Skeletal muscle tissue (tissue), 4 donors: ENCODE data around the gene CHCHD1. TPM values are rescaled to one million over a fixed set of nuclear protein-coding genes. Genes with fewer than 3 reads are reported as not detected.

Source experiments
- H3K27ac ChIP-seq: one replicate; pipeline ENCODE4 v1.7.0; 2013; ENCODE audit warnings: mild to moderate bottlenecking, low read depth, low read length, inconsistent platforms
- H3K27me3 ChIP-seq, 3 donors: one replicate each; pipeline ENCODE4 v1.7.0; 2013; ENCODE audit warnings: low read length in 3 of 3; ENCODE audit not compliant: control insufficient read depth in 3 of 3, insufficient read depth in 3 of 3
- H3K36me3 ChIP-seq, 3 donors: one replicate each; pipeline ENCODE4 v1.7.0; 2013; ENCODE audit warnings: low read length in 3 of 3; ENCODE audit not compliant: control insufficient read depth in 3 of 3, insufficient read depth in 3 of 3
- H3K4me1 ChIP-seq, 3 donors: one replicate each; pipeline ENCODE4 v1.7.0; 2013; ENCODE audit warnings: low read length in 3 of 3, mild to moderate bottlenecking in 3 of 3; ENCODE audit not compliant: control insufficient read depth in 3 of 3, insufficient read depth in 3 of 3
- H3K4me3 ChIP-seq, 3 donors: one replicate each; pipeline ENCODE4 v1.7.0; 2013; ENCODE audit warnings: low read length in 3 of 3
- H3K9ac ChIP-seq, 3 donors: one replicate each; pipeline ENCODE4 v1.7.0; 2013; ENCODE audit warnings: low read length in 3 of 3, mild to moderate bottlenecking in 3 of 3, moderate library complexity in 2 of 3, low read depth in 1 of 3
- H3K9me3 ChIP-seq, 3 donors: one replicate each; pipeline ENCODE4 v1.7.0; 2013; ENCODE audit warnings: low read length in 3 of 3; ENCODE audit not compliant: control insufficient read depth in 3 of 3
- total RNA-seq: library from RNA; depleted of rRNA; stranded (reverse); fragments of >200 nt; gene quantifications from one replicate; pipeline ENCODE4 v1.2.3, GENCODE V29; 2014
- donor health status: Osteomylitis.

CHCHD1 gene
- total RNA-seq, 1 donor from 2014 or later: 17.7 TPM

DNA sequence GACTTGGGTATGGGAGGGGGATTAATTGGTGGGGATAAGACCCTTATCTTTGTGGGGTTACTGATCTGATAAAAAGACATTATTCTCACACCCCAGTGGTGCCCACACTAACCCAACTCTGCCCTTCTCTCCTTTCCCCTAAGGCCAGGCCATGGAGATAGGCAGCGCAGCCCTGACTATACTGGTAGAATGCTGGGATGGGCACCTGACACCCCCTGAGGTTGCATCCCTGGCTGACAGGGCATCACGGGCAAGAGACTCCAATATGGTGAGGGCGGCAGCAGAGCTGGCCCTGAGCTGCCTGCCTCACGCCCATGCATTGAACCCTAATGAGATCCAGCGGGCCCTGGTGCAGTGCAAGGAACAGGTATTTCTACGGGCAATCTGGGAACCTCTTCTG, 16.2 kb downstream of the CHCHD1 start:
- no peaks in the 10 kb centered on the region for H3K27me3 ChIP-seq
- no peaks in the 10 kb centered on the region for H3K4me1 ChIP-seq
- no peak overlapping the region for H3K27ac ChIP-seq
- H3K36me3 ChIP-seq: peaks cover 81 to 89% (median 85%) of the 10 kb centered on the region in 3 donors
- no peak overlapping the region for H3K9ac ChIP-seq
- H3K4me3 ChIP-seq: no peak overlapping the region
- H3K9me3 ChIP-seq: no peaks in the 10 kb centered on the region

DNA sequence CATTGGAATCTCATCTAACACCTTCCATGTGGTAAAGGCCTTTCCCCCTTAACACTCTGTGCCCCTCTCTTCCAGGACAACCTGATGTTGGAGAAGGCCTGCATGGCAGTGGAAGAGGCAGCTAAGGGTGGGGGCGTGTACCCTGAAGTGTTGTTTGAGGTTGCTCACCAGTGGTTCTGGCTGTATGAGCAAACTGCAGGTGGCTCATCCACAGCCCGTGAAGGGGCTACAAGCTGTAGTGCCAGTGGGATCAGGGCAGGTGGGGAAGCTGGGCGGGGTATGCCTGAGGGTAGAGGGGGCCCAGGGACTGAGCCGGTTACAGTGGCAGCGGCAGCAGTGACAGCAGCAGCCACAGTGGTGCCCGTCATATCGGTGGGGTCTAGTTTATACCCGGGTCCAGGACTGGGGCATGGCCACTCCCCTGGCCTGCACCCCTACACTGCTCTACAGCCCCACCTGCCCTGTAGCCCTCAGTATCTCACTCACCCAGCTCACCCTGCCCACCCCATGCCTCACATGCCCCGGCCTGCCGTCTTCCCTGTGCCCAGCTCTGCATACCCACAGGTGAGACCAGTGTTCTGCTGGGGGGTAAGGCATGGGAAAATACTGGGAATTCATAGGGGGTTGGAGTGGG, 17.2 kb downstream of the CHCHD1 start:
- Histone ChIP-seq H3K27ac (no peak overlapping the region), H3K9ac (no peak overlapping the region), H3K9me3 (no peaks in the 10 kb centered on the region), H3K4me1 (peaks cover 0 to 2% (median 0%) of the 10 kb centered on the region in 3 donors), H3K27me3 (no peaks in the 10 kb centered on the region), H3K4me3 (no peak overlapping the region), H3K36me3 (peaks cover 82 to 89% (median 86%) of the 10 kb centered on the region in 3 donors)

DNA sequence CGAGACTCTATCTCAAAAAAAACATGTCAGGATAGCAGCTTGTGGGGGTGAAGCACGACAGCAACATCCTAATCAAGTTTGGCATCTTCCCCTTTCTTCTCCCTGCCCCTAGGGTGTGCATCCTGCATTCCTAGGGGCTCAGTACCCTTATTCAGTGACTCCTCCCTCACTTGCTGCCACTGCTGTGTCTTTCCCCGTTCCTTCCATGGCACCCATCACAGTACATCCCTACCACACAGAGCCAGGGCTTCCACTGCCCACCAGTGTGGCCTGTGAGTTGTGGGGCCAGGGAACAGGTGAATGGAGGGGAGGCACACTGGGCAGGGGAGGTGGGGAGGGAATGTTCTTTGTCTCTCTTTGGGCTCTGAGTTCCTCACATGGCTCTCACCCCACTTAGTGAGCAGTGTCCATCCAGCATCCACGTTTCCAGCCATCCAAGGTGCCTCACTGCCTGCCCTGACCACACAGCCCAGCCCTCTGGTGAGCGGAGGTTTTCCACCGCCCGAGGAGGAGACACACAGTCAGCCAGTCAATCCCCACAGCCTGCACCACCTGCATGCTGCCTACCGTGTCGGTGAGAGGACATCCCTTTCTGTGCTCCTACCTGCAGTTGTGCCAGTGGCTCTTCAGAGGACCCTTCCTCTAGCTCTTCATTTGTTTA, 18.2 kb downstream of the CHCHD1 start:
- Histone ChIP-seq H3K27ac (no peak overlapping the region), H3K9ac (no peak overlapping the region), H3K27me3 (no peaks in the 10 kb centered on the region), H3K9me3 (no peaks in the 10 kb centered on the region), H3K36me3 (peaks cover 80 to 83% (median 81%) of the 10 kb centered on the region in 3 donors), H3K4me1 (peaks cover 0 to 2% (median 0%) of the 10 kb centered on the region in 3 donors), H3K4me3 (no peak overlapping the region)

DNA sequence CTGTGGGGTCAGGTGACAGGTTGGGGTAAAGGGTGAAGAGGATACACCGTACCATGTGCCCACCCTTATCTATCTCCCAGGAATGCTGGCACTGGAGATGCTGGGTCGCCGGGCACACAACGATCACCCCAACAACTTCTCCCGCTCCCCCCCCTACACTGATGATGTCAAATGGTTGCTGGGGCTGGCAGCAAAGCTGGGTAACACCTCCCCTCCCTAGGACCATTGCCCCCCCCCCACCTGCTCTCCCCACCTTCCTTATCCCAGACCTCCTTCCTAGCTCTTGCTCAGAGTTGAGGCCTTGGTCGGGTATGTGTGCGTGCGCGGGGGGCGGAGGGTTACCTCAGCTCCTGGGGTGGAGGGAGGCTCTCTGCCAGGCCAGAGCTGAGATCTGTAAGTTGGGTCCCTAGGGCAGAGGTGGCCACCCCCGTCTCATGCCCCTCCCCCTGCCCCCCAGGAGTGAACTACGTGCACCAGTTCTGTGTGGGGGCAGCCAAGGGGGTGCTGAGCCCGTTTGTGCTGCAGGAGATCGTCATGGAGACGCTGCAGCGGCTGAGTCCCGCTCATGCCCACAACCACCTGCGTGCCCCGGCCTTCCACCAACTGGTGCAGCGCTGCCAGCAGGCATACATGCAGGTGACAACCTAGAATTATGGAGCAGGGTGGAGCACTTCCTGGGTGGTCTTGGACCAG, 18.9 kb downstream of the CHCHD1 start:
- no peaks in the 10 kb centered on the region for H3K27me3 ChIP-seq

DNA sequence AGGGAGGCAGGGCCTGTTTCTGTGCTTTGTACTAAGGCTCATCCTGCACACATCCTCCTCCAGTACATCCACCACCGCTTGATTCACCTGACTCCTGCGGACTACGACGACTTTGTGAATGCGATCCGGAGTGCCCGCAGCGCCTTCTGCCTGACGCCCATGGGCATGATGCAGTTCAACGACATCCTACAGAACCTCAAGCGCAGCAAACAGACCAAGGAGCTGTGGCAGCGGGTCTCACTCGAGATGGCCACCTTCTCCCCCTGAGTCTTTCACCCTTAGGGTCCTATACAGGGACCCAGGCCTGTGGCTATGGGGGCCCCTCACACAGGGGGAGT, 19.4 kb downstream of the CHCHD1 start:
- Histone ChIP-seq H3K4me1 (peaks cover 0 to 2% (median 0%) of the 10 kb centered on the region in 3 donors), H3K27me3 (no peaks in the 10 kb centered on the region), H3K36me3 (peaks cover 81 to 86% (median 85%) of the 10 kb centered on the region in 3 donors), H3K27ac (no peak overlapping the region), H3K9me3 (no peaks in the 10 kb centered on the region), H3K4me3 (no peak overlapping the region), H3K9ac (no peak overlapping the region)

More for the DNA sequence above, 18.9 kb downstream of the CHCHD1 start:
- H3K9me3 ChIP-seq: no peaks in the 10 kb centered on the region
- peaks cover 0 to 2% (median 0%) of the 10 kb centered on the region in 3 donors for H3K4me1 ChIP-seq
- no peak overlapping the region for H3K9ac ChIP-seq
- no peak overlapping the region for H3K27ac ChIP-seq
- H3K36me3 ChIP-seq: peaks cover 80 to 82% (median 81%) of the 10 kb centered on the region in 3 donors
- no peak overlapping the region for H3K4me3 ChIP-seq

DNA sequence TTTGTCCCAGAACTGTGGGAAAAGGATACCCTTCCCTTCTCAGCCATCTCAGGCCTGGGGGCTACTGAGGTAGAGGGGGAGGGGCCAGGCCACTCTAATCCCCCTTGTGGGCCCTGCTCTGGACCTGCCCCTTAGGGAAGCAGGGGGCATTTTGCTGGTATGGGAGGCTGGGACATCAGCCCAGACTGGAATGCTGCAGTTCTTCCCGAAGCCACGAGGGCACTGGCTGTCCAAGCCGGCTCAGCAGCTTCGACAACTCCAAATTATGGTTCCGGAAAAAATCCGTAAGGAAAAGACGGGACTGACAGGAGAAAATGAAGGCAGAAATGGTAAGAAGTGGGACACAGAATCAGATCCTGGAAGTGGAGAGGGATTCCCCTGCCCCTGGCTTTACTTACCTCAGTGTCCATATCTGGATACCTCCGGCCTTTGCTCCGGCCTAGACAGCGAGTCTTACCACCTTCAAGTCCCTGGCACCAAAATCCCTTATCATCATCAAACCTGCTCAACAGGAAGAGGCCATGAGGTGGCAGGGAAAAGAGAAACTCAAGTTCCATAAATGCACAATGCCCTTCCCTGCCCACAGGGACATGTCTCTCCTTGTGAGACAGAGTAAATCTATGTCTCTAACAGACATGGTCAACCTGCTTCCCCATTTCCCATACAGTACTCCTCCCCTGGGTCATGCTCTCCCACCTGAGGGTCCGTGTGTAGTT, 20.6 kb downstream of the CHCHD1 start:
- H3K27me3 ChIP-seq: no peaks in the 10 kb centered on the region
- H3K4me1 ChIP-seq: peaks cover 0 to 5% (median 2%) of the 10 kb centered on the region in 3 donors
- H3K27ac ChIP-seq: no peak overlapping the region
- no peak overlapping the region for H3K9ac ChIP-seq
- H3K9me3 ChIP-seq: no peaks in the 10 kb centered on the region
- no peak overlapping the region for H3K4me3 ChIP-seq
- H3K36me3 ChIP-seq: peaks cover 81 to 87% (median 86%) of the 10 kb centered on the region in 3 donors

DNA sequence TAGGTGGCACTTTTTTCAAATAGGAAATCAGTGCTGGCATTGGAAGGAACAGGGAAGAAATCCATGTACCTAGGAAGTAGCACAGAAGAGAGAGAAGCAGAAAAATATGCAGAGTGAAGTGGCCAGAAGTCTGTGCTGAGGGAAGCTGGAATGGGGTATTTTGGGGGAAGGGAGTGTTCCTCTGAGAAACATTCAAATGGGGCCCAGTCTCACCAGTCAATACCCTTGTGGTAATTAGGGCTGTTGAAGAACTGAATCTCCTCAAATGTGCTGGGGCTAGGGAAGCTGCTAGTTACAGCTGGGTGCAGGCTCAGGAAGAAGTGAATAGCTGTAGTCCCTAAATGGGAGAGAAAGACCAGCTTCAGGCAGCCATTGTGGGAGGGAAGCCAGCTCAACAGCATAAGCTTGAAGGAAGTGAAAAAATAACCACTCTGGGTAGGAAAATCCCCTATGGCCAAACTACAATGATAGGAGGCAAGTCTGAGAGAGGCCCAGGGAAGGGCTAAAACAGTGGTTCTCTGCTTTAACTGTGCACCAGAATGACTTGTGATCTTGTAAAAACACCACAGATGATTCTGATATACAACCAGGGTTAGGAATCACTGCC, 21.9 kb downstream of the CHCHD1 start:
- Histone ChIP-seq H3K9me3 (no peaks in the 10 kb centered on the region), H3K27ac (no peak overlapping the region), H3K36me3 (peaks cover 83 to 84% (median 83%) of the 10 kb centered on the region in 3 donors)

DNA sequence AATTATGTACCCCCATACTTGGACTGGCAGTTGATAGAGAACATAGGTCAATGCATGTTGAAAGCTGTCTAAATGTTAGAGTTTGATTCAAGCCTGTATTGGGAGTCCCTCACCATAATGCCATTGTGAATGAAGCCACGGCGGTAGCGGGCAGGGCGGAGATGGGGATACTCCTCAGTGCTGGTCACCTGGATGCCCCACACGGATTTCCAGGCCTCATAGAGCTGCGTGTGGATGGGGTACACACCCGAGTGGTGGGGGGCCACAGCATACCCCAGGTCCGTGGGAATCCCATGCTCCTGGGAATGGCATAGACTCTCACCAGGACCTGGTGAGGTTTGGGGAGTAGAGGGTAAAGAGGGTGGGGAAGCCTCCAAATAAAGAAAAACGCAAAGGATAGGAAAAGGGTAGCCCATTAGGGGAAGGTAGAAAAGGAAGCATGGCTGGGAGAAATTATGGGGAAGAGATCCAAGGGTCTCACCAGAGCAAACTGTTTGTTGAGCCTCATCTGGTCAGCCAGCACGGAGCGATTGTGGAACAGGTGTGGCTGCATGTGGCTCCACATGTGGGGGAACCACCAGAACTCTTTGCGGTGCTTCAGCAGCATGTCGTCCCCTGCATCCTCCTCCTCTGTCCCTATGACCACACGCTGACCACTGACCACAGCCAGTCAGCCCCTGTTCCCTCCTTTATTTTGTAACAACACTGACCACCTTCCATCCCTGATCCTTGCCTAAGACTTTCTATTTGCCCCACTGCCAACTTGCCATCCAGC, 24.5 kb downstream of the CHCHD1 start:
- no peaks in the 10 kb centered on the region for H3K9me3 ChIP-seq
- H3K36me3 ChIP-seq: peaks cover 62 to 64% (median 63%) of the 10 kb centered on the region in 3 donors
- no peak overlapping the region for H3K4me3 ChIP-seq
- H3K27me3 ChIP-seq: no peaks in the 10 kb centered on the region
- H3K4me1 ChIP-seq: peaks cover 3 to 14% (median 8%) of the 10 kb centered on the region in 3 donors
- no peak overlapping the region for H3K27ac ChIP-seq
- H3K9ac ChIP-seq: no peak overlapping the region

More for the DNA sequence above, 21.9 kb downstream of the CHCHD1 start:
- H3K27me3 ChIP-seq: no peaks in the 10 kb centered on the region
- H3K4me3 ChIP-seq: no peak overlapping the region
- H3K4me1 ChIP-seq: peaks cover 0 to 5% (median 2%) of the 10 kb centered on the region in 3 donors
- H3K9ac ChIP-seq: no peak overlapping the region

DNA sequence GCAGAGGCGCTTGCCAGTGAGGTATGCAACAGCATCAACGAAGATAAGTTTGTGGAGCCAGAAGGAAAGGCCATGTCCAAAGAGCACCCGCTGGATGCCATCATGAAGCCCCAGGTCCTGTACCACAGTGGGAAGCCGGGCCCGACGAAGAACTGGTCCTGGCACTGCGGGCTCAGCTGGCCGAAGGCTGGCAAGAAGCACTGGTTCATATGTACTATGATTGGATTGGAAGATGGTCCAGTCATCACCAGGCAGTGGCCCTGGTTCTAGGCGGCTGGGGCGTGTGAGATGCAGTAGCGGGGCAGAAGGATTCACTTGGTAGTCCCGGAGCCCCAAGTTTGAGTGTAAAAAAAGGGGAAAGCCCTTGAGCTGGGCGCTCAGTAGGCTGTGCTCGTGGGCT, 25.6 kb downstream of the CHCHD1 start:
- Histone ChIP-seq H3K4me3 (no peak overlapping the region), H3K9ac (no peak overlapping the region), H3K27ac (no peak overlapping the region), H3K36me3 (peaks cover 51 to 54% (median 54%) of the 10 kb centered on the region in 3 donors), H3K9me3 (no peaks in the 10 kb centered on the region), H3K27me3 (no peaks in the 10 kb centered on the region), H3K4me1 (peaks cover 3 to 14% (median 8%) of the 10 kb centered on the region in 3 donors)
